Suprapubic skin (tissue), 3 donors: ENCODE results near the gene PDE4B.

ENCODE experiments used
- CTCF ChIP-seq, 2 donors: fragments of 200-600 bp in 1 of 2; fragments of 450-650 bp in 1 of 2; sonication (generic) in 1 of 2; IDR thresholded peaks; one replicate each; pipeline ENCODE4 v1.5.1; 2016 to 2019; ENCODE audit warnings: antibody characterized with exemption in 2 of 2, mild to moderate bottlenecking in 1 of 2, moderate library complexity in 1 of 2
- POLR2AphosphoS5 ChIP-seq, 3 donors: sonication (generic); formaldehyde crosslinking; IDR thresholded peaks; one replicate each; pipeline ENCODE4 v1.6.1; 2017; ENCODE audit warnings: antibody characterized with exemption in 3 of 3

GRCh38 chr1:66246351-66247269 is 453.9 kb downstream of the PDE4B start:
- no peak for TF ChIP-seq POLR2AphosphoS5 (IDR thresholded peaks at IDR 0.05)
- TF ChIP-seq CTCF (IDR thresholded peaks at IDR 0.05): no peak
